GM12801 (cell line): ENCODE measurements around the gene PXMP4.

ENCODE experiments used
- TF ChIP-seq, protein P1 (sequence below): IDR thresholded peaks from one replicate; pipeline ENCODE4 v1.5.1; 2011; ENCODE audit warnings: control low read depth; ENCODE audit not compliant: insufficient read length; ENCODE audit errors: extremely low read depth

Gene PXMP4

DNA sequence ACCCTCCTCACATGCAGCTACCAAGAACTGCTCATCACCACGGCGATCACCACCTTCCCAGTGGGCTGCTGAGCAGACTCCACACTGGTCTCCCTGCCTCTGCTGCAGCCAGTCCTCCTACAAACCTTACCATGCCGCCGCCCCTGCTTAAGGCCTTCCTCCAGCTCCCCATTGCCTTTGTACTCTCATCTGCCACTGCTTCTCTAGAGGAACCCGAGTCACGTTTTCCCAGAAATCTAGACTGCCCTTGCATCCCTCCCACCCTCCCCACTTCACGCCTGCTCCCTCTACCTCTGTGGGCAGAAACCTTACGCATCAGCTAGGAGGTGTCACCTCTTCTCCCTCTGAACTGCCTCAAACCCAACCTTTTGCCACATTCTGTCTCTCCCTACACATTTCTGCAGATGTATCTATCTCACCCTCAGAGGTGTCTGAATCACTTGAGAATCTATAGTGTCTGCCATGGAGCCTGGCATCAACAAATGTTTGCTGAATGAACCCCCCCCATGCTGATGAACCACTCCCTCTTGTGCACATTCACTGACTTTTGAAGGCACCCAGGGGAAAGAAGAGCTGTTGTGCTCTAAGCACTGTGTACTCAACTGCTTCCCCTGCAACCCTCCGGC is 38.3 kb downstream of the PXMP4 start:
- TF ChIP-seq, protein P1, sequence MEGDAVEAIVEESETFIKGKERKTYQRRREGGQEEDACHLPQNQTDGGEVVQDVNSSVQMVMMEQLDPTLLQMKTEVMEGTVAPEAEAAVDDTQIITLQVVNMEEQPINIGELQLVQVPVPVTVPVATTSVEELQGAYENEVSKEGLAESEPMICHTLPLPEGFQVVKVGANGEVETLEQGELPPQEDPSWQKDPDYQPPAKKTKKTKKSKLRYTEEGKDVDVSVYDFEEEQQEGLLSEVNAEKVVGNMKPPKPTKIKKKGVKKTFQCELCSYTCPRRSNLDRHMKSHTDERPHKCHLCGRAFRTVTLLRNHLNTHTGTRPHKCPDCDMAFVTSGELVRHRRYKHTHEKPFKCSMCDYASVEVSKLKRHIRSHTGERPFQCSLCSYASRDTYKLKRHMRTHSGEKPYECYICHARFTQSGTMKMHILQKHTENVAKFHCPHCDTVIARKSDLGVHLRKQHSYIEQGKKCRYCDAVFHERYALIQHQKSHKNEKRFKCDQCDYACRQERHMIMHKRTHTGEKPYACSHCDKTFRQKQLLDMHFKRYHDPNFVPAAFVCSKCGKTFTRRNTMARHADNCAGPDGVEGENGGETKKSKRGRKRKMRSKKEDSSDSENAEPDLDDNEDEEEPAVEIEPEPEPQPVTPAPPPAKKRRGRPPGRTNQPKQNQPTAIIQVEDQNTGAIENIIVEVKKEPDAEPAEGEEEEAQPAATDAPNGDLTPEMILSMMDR: no peak

DNA sequence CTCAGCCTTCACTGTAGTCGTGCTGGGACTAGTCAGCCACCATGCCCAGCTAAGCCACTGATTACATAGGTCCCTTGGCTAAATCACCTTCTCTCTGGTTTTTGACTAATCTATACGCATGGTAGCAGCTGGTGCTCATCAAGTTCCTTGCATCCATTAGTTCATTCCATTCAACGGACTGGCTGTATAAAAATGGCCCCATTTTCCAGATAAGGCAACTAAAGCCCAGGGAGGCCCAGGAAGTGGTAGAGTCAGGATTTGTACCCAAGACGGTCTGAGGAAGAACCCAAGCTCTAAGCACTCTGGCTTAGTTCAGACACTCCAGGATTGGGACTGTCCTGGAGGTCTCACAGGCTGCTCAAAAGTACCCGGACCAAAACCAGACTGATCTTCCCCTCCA is 38.8 kb downstream of the PXMP4 start:
- TF ChIP-seq, protein P1: no peak

DNA sequence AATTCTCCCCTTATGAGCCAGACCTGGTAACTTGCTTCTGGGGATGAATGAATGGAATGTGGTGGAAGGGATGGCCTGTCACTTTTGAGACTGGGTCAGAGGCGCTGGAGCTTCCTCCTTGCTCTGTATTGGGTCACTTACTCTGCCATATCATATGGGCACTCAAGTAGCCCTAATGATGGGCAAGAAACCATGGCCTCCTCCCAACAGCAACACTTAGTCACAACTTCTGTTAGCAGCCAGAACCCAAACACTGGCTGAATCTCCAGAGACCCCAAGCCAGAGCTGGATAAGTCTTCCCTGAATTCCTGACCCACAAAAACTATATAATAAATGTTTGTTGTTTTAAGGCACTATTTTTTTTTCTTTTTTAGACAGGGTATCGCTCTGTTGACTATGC is 39.4 kb downstream of the PXMP4 start:
- TF ChIP-seq, protein P1: no peak

DNA sequence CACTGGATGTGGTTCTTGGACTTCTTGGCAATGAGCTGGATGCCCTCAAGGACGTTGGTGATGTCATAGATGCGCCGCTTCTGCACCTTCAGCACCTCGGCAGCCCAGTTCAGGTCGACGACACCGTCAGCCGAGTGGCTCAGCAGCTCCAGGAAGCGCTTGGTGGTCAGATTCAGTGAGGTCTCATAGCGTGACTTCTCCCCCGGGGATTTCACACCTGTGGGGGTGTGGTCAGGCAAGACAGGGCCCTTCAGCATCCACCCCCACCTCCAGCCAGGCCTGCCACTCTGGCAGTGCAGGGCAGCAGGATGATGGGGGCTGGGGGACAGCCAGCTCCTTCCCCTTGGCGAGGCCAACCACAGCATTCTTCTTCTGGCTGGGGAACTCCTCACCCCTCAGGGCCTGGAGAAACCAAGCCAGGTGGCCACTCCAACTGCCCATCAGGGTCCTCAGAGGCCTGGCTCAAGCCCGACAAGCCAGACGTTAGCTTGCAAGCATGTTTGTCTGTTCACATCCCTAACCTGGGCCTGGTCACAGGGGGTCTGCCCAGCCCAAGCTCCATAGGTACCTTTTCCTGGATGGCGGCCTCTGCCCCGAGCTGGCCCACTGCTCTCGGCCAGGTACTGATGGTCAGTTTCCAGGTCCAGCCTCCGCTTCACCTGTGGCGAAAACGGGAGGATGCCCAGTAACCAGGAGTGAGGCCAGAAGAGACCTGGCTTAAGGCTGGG is 40.2 kb downstream of the PXMP4 start:
- TF ChIP-seq, protein P1: no peak

DNA sequence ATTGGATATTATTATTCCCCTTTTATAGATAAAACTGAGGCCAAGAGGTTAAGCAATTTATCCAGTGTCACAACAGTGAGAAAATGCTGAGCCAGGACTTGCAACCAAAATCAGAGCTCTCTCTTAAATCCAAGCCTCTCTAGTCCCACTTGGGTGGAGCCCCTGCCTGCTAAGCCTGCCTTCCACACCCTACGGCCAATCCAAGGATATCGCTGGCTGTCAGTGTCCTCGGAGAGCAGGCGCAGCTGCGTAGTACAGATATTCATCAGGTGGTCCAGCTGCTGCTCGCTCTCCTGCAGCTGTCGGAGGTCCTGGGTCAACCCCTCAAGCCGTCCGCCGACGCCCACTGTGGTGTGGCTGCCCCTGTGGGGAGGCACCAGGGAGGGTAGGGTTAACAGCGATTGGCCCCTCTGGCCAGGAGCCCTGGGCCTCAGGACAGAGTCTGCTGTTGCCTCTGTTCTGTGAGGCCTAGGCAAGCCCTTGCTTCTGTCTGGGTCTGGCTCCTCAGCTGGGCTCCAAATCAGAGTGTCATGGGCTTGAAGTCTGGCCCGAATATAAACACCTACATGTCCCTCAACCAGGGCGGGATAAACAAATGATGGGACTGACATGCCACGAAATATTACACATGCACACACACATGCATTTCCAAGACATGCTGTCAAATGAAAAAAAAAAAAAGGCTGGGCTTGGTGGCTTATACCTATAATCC is 42.0 kb downstream of the PXMP4 start:
- TF ChIP-seq, protein P1: no peak

DNA sequence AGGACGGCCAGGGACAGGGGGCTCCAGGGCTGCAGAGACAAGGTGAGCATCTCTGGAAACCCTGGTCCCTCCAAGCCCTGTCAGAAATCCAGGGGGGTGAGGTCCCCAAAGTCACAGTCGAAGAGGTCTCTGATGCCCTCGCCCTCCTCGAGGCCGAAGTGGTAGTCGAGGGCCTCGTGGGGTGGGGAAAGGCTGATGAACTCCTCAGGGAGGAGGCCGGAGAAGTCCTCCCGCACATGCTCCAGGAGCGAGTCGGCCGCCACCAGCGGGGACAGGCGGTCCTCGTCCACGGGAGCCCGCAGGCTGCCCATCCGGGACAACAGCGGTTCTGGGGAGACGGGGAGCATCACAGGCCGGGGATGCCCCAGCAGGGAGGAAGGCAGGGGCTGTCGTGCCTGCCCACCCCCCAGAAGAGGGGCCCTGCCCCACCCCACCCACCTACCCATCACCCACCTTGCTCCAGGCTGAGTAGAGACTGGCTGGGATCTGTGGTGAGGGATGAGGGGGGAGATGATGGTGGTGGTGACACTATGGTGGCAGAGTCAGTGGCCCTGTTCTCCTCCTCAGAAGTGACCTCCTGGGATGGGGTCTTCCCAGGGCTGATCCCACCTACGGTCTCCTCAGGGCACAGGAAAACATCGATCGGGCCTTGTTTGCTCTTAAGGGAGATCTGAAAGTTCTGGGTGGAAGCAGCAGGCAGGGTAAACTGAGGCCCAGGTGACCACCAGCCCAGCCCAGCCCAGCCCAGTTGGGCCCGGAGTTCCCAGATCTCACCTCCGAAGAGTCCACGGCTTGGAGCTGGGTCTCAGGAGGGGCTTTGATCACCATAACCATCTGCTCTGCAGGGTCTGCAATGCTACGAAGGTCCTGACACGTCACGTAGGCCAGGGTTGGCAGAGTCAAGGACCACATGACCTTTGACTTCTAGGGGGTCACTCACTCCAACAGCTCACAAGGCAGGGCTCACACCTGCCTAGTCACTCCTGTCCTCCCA is 43.2 kb downstream of the PXMP4 start:
- TF ChIP-seq, protein P1: no peak
